OCI-LY3 (cell line): ENCODE data around the gene C20orf202.

Experiments
- H2AFZ ChIP-seq: fragments of 200-600, 300-600 bp; shearing (Covaris generic); 2 replicates; pipeline ENCODE4 v1.6.0; 2014; ENCODE audit warnings: antibody characterized with exemption, low read depth, low read length
- H3K27ac ChIP-seq: fragments of 200-600, 300-600 bp; sonication (generic); 2 replicates; pipeline ENCODE4 v1.5.1; 2014; ENCODE audit warnings: mild to moderate bottlenecking, low read length, moderate library complexity, mixed read lengths
- H3K27me3 ChIP-seq: fragments of 200-600, 300-600 bp; sonication (generic); 2 replicates; pipeline ENCODE4 v1.6.1; 2014; ENCODE audit warnings: low read depth, low read length, mixed read lengths
- H3K36me3 ChIP-seq: fragments of 200-600, 300-600 bp; sonication (generic); replicated peaks from 2 replicates; pipeline ENCODE3; 2014; ENCODE audit warnings: low read depth, low read length, mixed read lengths
- H3K4me1 ChIP-seq: fragments of 300-600, 200-600 bp; sonication (generic); 2 replicates; pipeline ENCODE4 v1.6.1; 2014; ENCODE audit warnings: low read length, mixed read lengths
- H3K4me2 ChIP-seq: fragments of 200-600, 300-600 bp; sonication (generic); 2 replicates; pipeline ENCODE4 v1.6.1; 2014; ENCODE audit warnings: low read length, mixed read lengths
- H3K4me3 ChIP-seq: fragments of 300-600, 200-600 bp; sonication (generic); 2 replicates; pipeline ENCODE4 v1.5.1; 2014; ENCODE audit warnings: antibody characterized with exemption, mild to moderate bottlenecking, low read length, moderate library complexity
- H3K79me2 ChIP-seq: fragments of 300-600, 200-600 bp; shearing (Covaris generic); 2 replicates; pipeline ENCODE4 v1.6.1; 2014; ENCODE audit warnings: mild to moderate bottlenecking, low read length, mixed read lengths
- H3K9ac ChIP-seq: fragments of 300-600, 200-600 bp; shearing (Covaris generic); 2 replicates; pipeline ENCODE4 v1.6.0; 2014; ENCODE audit warnings: mild to moderate bottlenecking, low read length, moderate library complexity
- H3K9me3 ChIP-seq: fragments of 200-600, 300-600 bp; shearing (Covaris generic); 2 replicates; pipeline ENCODE4 v1.6.1; 2014; ENCODE audit warnings: low read length, mixed read lengths; ENCODE audit not compliant: insufficient read depth
- H4K20me1 ChIP-seq: fragments of 200-600, 300-600 bp; sonication (generic); 2 replicates; pipeline ENCODE4 v1.6.1; 2016; ENCODE audit warnings: low read length, mixed read lengths; ENCODE audit not compliant: insufficient read depth
- CTCF ChIP-seq: fragments of 200-600, 300-600 bp; sonication (generic); IDR thresholded peaks from 2 replicates; pipeline ENCODE4 v1.5.1; 2014; ENCODE audit warnings: antibody characterized with exemption, low read length, low read depth
- EZH2phosphoT487 ChIP-seq: fragments of 200-600 bp; shearing (Covaris generic); IDR thresholded peaks from 2 replicates; pipeline ENCODE4 v1.6.1; 2018; ENCODE audit warnings: antibody characterized with exemption, mixed run types, low read depth

Gene C20orf202

DNA sequence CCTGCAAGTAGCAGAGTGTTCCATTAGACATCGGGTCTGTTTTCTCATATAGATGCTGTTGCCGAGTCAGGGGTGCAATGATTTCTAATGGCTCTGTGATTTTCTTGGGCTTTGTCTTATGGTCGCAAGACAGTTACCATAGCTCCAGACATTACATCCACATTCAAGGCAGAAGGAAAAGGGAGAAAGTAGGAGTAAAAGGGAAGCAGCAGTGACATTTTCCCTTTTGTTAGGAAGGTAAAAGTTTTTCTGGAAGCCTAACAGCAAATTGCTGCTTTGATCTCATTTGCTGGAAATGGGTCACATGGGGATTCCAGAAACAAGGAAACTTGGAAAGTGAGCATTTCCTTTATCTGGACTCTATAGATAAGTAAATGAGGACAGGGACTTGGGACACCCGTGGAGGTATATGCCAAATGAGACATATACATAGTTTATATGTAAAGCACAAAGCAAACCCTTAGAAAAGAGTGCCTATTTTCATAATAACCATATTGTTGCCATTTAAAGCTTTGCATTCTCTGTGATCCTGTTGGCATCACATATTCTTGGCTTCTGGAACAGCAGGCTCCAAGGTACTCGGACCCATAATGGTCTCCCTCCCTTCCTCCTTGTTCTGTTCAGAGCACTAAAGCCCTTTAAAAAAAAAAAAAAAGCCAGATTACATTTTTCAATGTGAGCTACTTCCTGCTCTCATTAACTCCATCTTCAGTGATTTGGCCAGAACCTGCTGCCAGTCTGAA lies at the start of gene C20orf202:
Gene C20orf202, plus strand, starts transcription at position 693 of the 743 bp plus-strand sequence. CDS start 132 bp downstream, outside the sequence.
- Histone ChIP-seq H3K27me3 (peaks cover 3% of the 10 kb centered on the region; the same call in 1 of the 2 replicates), H3K9me3 (no peaks in the 10 kb centered on the region), H3K9ac (no peak within 1 kb of the TSS), H2AFZ (no peak within 1 kb of the TSS), H4K20me1 (no peaks in the 10 kb centered on the region), H3K27ac (no peak within 1 kb of the TSS), H3K4me2 (no peak within 1 kb of the TSS), H3K4me1 (no peaks in the 10 kb centered on the region), H3K36me3 (no peaks in the 10 kb centered on the region), H3K4me3 (no peak within 1 kb of the TSS), H3K79me2 (no peaks in the 10 kb centered on the region)
- TF ChIP-seq CTCF (no peak), EZH2phosphoT487 (no peak)

DNA sequence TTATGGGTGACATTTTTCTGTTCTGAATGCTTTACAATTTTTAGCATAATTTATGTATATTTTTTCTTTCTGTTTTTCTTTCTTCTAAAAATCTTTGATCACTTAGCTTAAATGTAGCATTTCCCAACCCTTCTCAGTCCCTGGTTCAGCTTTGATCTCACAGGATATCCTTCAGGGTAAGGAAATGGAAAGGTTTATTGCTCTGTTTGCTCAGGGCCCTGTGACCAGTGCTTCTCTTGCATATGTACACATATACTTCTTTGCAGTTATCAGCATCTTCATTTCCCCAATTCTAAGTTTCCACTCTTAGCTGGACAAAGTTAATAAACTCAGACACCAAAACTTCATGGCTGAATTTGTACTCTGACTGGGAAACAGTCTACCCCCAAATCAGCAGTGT lies 49.0 kb upstream of the C20orf202 start:
- Histone ChIP-seq H2AFZ (no peak overlapping the region), H3K9ac (no peak overlapping the region), H4K20me1 (no peaks in the 10 kb centered on the region), H3K4me2 (no peak overlapping the region), H3K4me1 (no peaks in the 10 kb centered on the region), H3K79me2 (no peaks in the 10 kb centered on the region), H3K27me3 (no peaks in the 10 kb centered on the region), H3K4me3 (no peak overlapping the region), H3K27ac (no peak overlapping the region), H3K9me3 (no peaks in the 10 kb centered on the region), H3K36me3 (peaks cover 38% of the 10 kb centered on the region)
- TF ChIP-seq EZH2phosphoT487 = no peak
- no peak for TF ChIP-seq CTCF

DNA sequence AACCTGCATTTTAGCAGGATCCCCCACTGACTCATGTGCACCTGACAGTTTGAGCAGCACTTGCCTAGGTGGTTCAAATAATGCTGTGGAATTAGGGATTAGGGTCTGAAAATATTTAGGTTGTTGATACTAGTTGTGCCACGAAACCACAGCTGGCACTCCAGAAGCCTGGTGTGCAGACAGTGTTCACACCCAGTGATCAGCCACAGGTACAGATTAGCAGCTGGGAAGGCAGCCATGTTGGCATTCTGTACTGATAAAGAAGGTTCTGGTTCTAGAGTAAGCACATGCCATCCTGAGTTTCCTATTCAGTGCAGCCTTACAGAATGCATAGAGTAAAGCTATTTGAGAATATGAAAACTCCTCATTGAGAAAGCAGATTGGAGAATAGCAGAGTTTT lies 48.6 kb upstream of the C20orf202 start:
- TF ChIP-seq CTCF (no peak), EZH2phosphoT487 (no peak)
- Histone ChIP-seq H3K27ac (no peak overlapping the region), H3K9me3 (no peaks in the 10 kb centered on the region), H3K9ac (no peak overlapping the region), H4K20me1 (no peaks in the 10 kb centered on the region), H3K4me3 (no peak overlapping the region), H3K4me1 (no peaks in the 10 kb centered on the region), H3K36me3 (peaks cover 35% of the 10 kb centered on the region), H3K79me2 (no peaks in the 10 kb centered on the region), H2AFZ (no peak overlapping the region), H3K27me3 (no peaks in the 10 kb centered on the region), H3K4me2 (no peak overlapping the region)

GRCh38 chr20:1155342-1155741 lies 47.9 kb upstream of the C20orf202 start:
- H3K4me3 ChIP-seq = no peak overlapping the region
- H2AFZ ChIP-seq = no peak overlapping the region
- H3K27ac ChIP-seq = no peak overlapping the region
- H4K20me1 ChIP-seq = no peaks in the 10 kb centered on the region
- TF ChIP-seq CTCF = no peak
- TF ChIP-seq EZH2phosphoT487 = no peak
- no peaks in the 10 kb centered on the region for H3K9me3 ChIP-seq
- no peaks in the 10 kb centered on the region for H3K79me2 ChIP-seq
- H3K4me2 ChIP-seq = no peak overlapping the region
- no peaks in the 10 kb centered on the region for H3K4me1 ChIP-seq
- no peaks in the 10 kb centered on the region for H3K27me3 ChIP-seq
- H3K36me3 ChIP-seq = peaks cover 38% of the 10 kb centered on the region
- H3K9ac ChIP-seq = no peak overlapping the region
